ENCODE results near the gene GJB2.

DNA sequence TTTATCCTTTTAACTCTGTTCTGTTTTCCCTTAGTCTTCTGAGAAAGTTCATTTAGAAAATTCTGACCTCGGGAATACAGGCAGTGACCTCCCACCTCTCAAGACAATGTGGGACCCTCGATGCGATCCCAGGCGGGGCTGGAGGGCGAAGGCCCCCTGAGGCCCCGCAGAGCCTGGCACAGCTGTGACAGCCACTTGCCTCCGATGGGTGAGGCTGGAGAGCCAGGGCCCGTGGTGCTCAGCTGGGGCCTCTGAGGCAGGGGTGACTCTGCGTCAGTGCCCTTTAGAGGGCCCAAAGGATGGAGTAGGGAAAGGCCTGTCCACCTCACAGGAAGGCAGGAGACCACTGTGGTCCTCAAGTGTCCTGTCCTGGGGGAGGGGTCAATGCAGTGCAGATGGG, 42.2 kb downstream of the GJB2 start:
- TF ChIP-seq, protein P1, sequence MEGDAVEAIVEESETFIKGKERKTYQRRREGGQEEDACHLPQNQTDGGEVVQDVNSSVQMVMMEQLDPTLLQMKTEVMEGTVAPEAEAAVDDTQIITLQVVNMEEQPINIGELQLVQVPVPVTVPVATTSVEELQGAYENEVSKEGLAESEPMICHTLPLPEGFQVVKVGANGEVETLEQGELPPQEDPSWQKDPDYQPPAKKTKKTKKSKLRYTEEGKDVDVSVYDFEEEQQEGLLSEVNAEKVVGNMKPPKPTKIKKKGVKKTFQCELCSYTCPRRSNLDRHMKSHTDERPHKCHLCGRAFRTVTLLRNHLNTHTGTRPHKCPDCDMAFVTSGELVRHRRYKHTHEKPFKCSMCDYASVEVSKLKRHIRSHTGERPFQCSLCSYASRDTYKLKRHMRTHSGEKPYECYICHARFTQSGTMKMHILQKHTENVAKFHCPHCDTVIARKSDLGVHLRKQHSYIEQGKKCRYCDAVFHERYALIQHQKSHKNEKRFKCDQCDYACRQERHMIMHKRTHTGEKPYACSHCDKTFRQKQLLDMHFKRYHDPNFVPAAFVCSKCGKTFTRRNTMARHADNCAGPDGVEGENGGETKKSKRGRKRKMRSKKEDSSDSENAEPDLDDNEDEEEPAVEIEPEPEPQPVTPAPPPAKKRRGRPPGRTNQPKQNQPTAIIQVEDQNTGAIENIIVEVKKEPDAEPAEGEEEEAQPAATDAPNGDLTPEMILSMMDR (IDR thresholded peaks at IDR 0.05; ENCODE audit: insufficient read depth, low read length, poor library complexity, severe bottlenecking), result no peak
- no peak for TF ChIP-seq EZH2phosphoT487 (conservative IDR thresholded peaks at IDR 0.05; ENCODE audit: low read length)

All from SU-DHL-6 (cell line).